HEK293 (cell line): ENCODE measurements around the gene GDPD5.

ENCODE experiments used
- CTCF ChIA-PET: fragments of 350-600 bp; formaldehyde crosslinking; extraction: SDS; loops from one replicate; lab custom pipeline; 2021; ENCODE audit warnings: antibody characterized with exemption; lab: Yijun Ruan, JAX
- POLR2A ChIA-PET: fragments of 300-600 bp; formaldehyde crosslinking; extraction: SDS; loops from one replicate; lab custom pipeline; 2020; ENCODE audit warnings: antibody characterized with exemption, inconsistent platforms; lab: Yijun Ruan, JAX
- H3K27ac ChIP-seq: fragments of 200-500 bp; sonication (Bioruptor generic); 2 replicates; pipeline ENCODE4 v1.5.1; 2014; ENCODE audit warnings: low read depth, low read length, control low read depth, inconsistent platforms; ENCODE audit errors: extremely low read depth
- H3K36me3 ChIP-seq, 2 experiments: fragments of 200-500 bp in 1 of 2; sonication (Bioruptor generic) in 1 of 2; 1 replicate in 1 of 2; 2 replicates in 1 of 2; pipeline ENCODE4 v1.5.1; 2014 to 2017; ENCODE audit warnings: inconsistent platforms in 2 of 2, low read length in 2 of 2; ENCODE audit not compliant: control insufficient read depth in 2 of 2, insufficient read depth in 1 of 2
- H3K4me1 ChIP-seq: fragments of 200-500 bp; sonication (Bioruptor generic); 2 replicates; pipeline ENCODE4 v1.5.1; 2014; ENCODE audit warnings: mild to moderate bottlenecking, low read length, inconsistent platforms; ENCODE audit not compliant: control insufficient read depth, insufficient read depth
- H3K4me3 ChIP-seq: 2 replicates; pipeline ENCODE4 v1.5.1; 2011; ENCODE audit warnings: low read depth, mild to moderate bottlenecking, control low read depth, low read length, moderate library complexity
- H3K9me3 ChIP-seq: fragments of 200-500 bp; sonication (Bioruptor generic); 2 replicates; pipeline ENCODE4 v1.5.1; 2014; ENCODE audit warnings: low read depth, low read length, inconsistent platforms; ENCODE audit not compliant: control insufficient read depth, insufficient read depth
- HOXA7 ChIP-seq: sonication (generic); formaldehyde crosslinking; IDR thresholded peaks from 2 replicates; pipeline ENCODE4 v1.8.1; 2022; ENCODE audit warnings: missing genetic modification reagents, borderline replicate concordance
- PBX3 ChIP-seq: sonication (generic); formaldehyde crosslinking; IDR thresholded peaks from 2 replicates; pipeline ENCODE4 v1.8.1; 2022; ENCODE audit warnings: mild to moderate bottlenecking, moderate library complexity, missing genetic modification reagents
- ZBTB17 ChIP-seq: fragments of 450-650 bp; formaldehyde crosslinking; IDR thresholded peaks from 2 replicates; pipeline ENCODE4 v1.5.1; 2016; ENCODE audit warnings: missing biosample characterization, missing genetic modification characterization
- ZBTB7A ChIP-seq: fragments of 450-650 bp; formaldehyde crosslinking; IDR thresholded peaks from 2 replicates; pipeline ENCODE4 v1.5.1; 2016; ENCODE audit warnings: low read depth, missing biosample characterization, missing genetic modification characterization
- ZNF266 ChIP-seq: fragments of 450-650 bp; formaldehyde crosslinking; IDR thresholded peaks from 2 replicates; pipeline ENCODE4 v1.5.1; 2016; ENCODE audit warnings: missing biosample characterization, missing genetic modification characterization, low read depth
- ZNF335 ChIP-seq: fragments of 450-650 bp; formaldehyde crosslinking; conservative IDR thresholded peaks from 2 replicates; pipeline ENCODE4 v1.5.1; 2016; ENCODE audit warnings: missing biosample characterization, missing genetic modification characterization
- ZNF416 ChIP-seq: fragments of 450-650 bp; formaldehyde crosslinking; IDR thresholded peaks from 2 replicates; pipeline ENCODE4 v1.5.1; 2016; ENCODE audit warnings: missing biosample characterization, missing genetic modification characterization
- ZNF529 ChIP-seq: fragments of 450-650 bp; formaldehyde crosslinking; IDR thresholded peaks from 2 replicates; pipeline ENCODE4 v1.5.1; 2017; ENCODE audit warnings: missing genetic modification characterization, missing biosample characterization; ENCODE audit not compliant: insufficient replicate concordance
- ZNF530 ChIP-seq: fragments of 450-650 bp; formaldehyde crosslinking; IDR thresholded peaks from 2 replicates; pipeline ENCODE4 v1.5.1; 2016; ENCODE audit warnings: low read depth, missing biosample characterization, missing genetic modification characterization
- ZNF558 ChIP-seq: fragments of 450-650 bp; formaldehyde crosslinking; IDR thresholded peaks from 2 replicates; pipeline ENCODE4 v1.5.1; 2016; ENCODE audit warnings: missing biosample characterization, missing genetic modification characterization
- ZNF610 ChIP-seq: fragments of 450-650 bp; formaldehyde crosslinking; IDR thresholded peaks from 2 replicates; pipeline ENCODE4 v1.5.1; 2016; ENCODE audit warnings: missing biosample characterization, missing genetic modification characterization, borderline replicate concordance
- ZNF747 ChIP-seq: fragments of 450-650 bp; formaldehyde crosslinking; IDR thresholded peaks from 2 replicates; pipeline ENCODE4 v1.5.1; 2016; ENCODE audit warnings: missing biosample characterization, missing genetic modification characterization
- TF ChIP-seq, protein P1 (sequence below): fragments of 450-650 bp; formaldehyde crosslinking; optimal IDR thresholded peaks from 2 replicates; pipeline ENCODE3; 2016; ENCODE audit warnings: missing biosample characterization, mild to moderate bottlenecking, missing genetic modification characterization
- TF ChIP-seq, protein P2 (sequence below): fragments of 450-650 bp; formaldehyde crosslinking; IDR thresholded peaks from 2 replicates; pipeline ENCODE4 v1.5.1; 2016; ENCODE audit warnings: missing biosample characterization, missing genetic modification characterization

The GDPD5 gene

DNA sequence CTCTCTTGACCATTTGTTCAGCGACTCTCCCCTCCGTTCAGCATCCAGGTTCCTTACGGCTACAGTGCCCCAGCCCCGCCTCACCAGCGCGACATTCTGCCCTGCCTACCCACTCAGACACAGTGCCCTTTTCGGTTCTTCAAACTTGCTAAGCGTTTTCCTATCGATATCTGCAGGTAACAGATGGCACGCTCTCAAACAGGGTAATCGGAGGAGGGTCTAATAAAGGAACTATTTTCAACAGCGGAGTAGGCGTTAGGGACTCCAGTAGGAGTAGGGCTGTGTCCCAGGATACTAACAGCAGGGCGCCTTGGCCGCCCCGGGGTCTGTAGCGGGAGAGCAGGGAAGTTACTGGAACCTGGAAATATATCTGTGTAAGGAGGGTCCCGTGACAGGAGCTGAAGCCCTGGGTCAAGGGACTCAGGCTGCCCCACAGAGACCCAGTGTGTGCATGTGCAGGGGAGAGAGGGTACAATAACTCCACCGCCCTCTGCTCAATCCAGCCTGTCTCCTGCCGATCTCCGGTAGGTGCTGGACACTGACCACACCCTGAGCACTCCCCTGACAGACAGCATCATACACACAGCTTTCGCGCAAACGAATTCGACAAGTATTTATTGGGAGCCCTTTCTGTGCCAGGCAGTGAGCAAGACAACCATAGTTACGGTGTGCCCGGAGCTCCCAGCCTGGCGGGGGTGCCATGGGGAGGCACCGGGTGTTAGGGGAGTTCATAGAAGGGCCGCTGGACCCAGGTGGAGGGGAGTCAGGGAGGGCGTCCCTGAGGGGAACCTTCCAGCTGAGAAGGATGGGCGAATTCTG, 94.8 kb downstream of the GDPD5 start:
- no peaks in the 10 kb centered on the region for H3K9me3 ChIP-seq
- no peaks in the 10 kb centered on the region for H3K4me1 ChIP-seq
- ChIA-PET CTCF (interaction anchor here (0.9 to 3.5 kb wide), 4 partner anchors 15 to 102 kb away, joined by 3 to 20 read pairs (median 4); no protein-coding TSS in a partner anchor), POLR2A (no interaction called here)
- no peaks in the 10 kb centered on the region for H3K36me3 ChIP-seq
- no peak for TF ChIP-seq HOXA7 (CRISPR knock-in tag)
- TF ChIP-seq, protein P1, sequence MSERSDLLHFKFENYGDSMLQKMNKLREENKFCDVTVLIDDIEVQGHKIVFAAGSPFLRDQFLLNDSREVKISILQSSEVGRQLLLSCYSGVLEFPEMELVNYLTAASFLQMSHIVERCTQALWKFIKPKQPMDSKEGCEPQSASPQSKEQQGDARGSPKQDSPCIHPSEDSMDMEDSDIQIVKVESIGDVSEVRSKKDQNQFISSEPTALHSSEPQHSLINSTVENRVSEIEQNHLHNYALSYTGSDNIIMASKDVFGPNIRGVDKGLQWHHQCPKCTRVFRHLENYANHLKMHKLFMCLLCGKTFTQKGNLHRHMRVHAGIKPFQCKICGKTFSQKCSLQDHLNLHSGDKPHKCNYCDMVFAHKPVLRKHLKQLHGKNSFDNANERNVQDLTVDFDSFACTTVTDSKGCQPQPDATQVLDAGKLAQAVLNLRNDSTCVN (tag by site-specific recombination): peak; percentile 3
- 0 out of 2 replicates have a peak, but pooled peaks have one; percentile 24 for TF ChIP-seq ZNF335 (tag by site-specific recombination)
- TF ChIP-seq ZBTB17 (tag by site-specific recombination): no peak
- no peak overlapping the region for H3K4me3 ChIP-seq
- H3K27ac ChIP-seq: no peak overlapping the region

DNA sequence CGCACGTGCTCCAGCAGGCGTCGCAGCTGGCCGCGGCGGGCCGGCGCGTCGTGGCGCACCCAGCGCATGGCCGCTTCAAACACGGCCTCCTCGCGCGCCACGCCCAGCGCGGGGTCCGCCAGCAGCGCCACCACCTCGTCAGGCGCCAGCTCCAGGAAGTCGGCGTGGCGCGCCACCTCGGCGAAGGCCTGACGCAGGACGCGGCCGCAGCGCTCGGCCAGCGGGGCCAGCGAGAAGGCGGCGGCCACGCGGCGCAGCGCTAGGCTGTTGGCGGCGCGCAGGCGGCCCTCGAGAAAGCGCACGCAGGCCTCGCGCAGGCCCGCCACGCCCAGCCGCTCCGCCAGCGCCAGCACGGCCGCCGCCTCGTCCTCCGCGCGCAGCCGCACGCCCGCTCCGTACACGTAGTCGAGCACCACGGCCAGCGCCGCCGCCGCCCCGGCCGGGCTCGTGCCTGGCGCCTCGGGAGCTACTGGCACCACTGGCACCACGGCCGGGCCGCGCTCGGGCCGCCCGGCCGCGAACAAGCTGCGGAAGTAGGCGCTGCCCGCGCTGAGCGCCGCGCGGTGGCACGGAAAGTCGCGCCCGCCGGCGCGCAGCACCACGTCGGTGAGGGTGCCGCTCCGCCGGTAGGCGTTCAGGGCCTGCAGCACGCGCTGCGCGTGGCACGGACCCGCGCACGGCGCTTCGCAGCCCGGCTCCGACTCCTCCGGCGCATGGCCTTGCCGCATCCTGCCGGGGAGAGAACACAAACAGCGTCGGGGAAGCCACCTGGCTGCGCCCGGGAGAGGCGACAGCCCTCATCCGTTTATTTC, 95.6 kb downstream of the GDPD5 start:
- TF ChIP-seq ZNF529 (tag by site-specific recombination): no peak
- TF ChIP-seq ZNF530 (tag by site-specific recombination): no peak
- TF ChIP-seq PBX3 (CRISPR knock-in tag): peak; percentile 26; the same call in 1 of the 2 replicates
- TF ChIP-seq, protein P1 (tag by site-specific recombination): peak; percentile 52
- TF ChIP-seq, all 188 proteins: peak for 2
- CTCF ChIA-PET: interaction anchor here (1.0 to 3.5 kb wide), 3 partner anchors 15 to 103 kb away, joined by 4 to 20 read pairs (median 4); no protein-coding TSS in a partner anchor
- H3K27ac ChIP-seq: no peak overlapping the region
- no peaks in the 10 kb centered on the region for H3K4me1 ChIP-seq
- H3K36me3 ChIP-seq: no peaks in the 10 kb centered on the region
- POLR2A ChIA-PET: no interaction called here
- no peaks in the 10 kb centered on the region for H3K9me3 ChIP-seq
- no peak overlapping the region for H3K4me3 ChIP-seq

- CTCF ChIA-PET: interaction anchor here (1.0 kb wide), 1 partner anchor 22 kb away, joined by 4 read pairs; no protein-coding TSS in a partner anchor
- H3K4me1 ChIP-seq: no peaks in the 10 kb centered on the region
- no peaks in the 10 kb centered on the region for H3K9me3 ChIP-seq
- no peak overlapping the region for H3K27ac ChIP-seq
- H3K4me3 ChIP-seq: no peak overlapping the region
- POLR2A ChIA-PET: no interaction called here
- TF ChIP-seq ZNF610 (tag by site-specific recombination): no peak
- TF ChIP-seq ZNF416 (tag by site-specific recombination): no peak
- TF ChIP-seq, protein P2, sequence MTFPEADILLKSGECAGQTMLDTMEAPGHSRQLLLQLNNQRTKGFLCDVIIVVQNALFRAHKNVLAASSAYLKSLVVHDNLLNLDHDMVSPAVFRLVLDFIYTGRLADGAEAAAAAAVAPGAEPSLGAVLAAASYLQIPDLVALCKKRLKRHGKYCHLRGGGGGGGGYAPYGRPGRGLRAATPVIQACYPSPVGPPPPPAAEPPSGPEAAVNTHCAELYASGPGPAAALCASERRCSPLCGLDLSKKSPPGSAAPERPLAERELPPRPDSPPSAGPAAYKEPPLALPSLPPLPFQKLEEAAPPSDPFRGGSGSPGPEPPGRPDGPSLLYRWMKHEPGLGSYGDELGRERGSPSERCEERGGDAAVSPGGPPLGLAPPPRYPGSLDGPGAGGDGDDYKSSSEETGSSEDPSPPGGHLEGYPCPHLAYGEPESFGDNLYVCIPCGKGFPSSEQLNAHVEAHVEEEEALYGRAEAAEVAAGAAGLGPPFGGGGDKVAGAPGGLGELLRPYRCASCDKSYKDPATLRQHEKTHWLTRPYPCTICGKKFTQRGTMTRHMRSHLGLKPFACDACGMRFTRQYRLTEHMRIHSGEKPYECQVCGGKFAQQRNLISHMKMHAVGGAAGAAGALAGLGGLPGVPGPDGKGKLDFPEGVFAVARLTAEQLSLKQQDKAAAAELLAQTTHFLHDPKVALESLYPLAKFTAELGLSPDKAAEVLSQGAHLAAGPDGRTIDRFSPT (tag by site-specific recombination): no peak
- no peak for TF ChIP-seq ZBTB7A (tag by site-specific recombination)
- TF ChIP-seq, protein P1 (tag by site-specific recombination): no peak
- no peak for TF ChIP-seq ZNF558
- no peak for TF ChIP-seq ZNF266 (tag by site-specific recombination)
- no peak for TF ChIP-seq ZNF747 (tag by site-specific recombination)
- no peaks in the 10 kb centered on the region for H3K36me3 ChIP-seq
Observed at GRCh38 chr11:75429641-75429901, 96.2 kb downstream of the GDPD5 start.
